ENCODE measurements around the gene CENPV. TPM values are rescaled to one million over a fixed set of nuclear protein-coding genes. Genes with fewer than 3 reads are reported as not detected.
"Not testable (repeated sequence)": the region's sequence is repeated elsewhere in the genome, so short reads cannot be mapped to it uniquely, and the experiment has no call there.

CENPV gene
- total RNA-seq, 4 donors from 2014 or later = 35.5 to 74.4 (median 53.5) TPM

DNA sequence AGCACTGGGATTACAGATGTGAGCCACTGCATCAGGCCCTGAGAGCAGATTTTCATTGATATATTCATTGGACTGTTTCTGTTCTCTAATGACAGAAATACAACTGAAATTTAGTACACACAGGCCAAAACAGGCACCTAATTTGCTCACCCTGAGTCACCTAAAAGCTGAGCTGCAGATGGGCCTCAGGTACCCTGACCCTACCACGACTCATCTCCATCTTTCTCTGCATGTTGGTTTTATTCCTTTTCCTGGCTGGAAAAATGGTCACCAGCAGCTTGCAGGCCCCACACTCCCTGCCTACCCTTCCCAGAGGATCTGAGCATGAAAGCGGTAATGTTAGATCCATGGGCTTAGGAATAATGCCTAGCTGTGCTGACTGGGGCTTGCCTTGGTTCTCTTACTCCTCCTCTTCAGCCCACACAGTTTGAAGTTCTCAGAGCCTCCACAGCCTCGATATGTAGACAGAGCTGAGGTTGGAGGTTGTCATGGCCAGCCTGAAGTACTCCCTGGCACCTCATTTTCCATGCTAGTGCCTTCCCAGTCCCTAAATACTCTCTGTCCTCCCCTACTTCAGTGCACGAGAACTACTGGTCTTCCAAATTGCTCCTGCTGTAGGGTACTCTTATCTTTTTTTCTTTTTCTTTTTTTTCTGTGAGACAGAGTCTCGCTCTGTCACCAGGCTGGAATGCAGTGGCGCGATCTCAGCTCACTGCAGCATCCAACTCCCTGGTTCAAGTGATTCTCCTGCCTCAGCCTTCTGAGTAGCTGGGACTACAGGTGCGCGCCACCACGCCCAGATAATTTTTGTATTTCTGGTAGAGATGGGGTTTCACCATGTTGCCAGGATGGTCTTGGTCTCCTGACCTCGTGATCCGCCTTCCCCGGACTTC lies 51.1 kb downstream of the CENPV start:
- TF ChIP-seq, protein P1, sequence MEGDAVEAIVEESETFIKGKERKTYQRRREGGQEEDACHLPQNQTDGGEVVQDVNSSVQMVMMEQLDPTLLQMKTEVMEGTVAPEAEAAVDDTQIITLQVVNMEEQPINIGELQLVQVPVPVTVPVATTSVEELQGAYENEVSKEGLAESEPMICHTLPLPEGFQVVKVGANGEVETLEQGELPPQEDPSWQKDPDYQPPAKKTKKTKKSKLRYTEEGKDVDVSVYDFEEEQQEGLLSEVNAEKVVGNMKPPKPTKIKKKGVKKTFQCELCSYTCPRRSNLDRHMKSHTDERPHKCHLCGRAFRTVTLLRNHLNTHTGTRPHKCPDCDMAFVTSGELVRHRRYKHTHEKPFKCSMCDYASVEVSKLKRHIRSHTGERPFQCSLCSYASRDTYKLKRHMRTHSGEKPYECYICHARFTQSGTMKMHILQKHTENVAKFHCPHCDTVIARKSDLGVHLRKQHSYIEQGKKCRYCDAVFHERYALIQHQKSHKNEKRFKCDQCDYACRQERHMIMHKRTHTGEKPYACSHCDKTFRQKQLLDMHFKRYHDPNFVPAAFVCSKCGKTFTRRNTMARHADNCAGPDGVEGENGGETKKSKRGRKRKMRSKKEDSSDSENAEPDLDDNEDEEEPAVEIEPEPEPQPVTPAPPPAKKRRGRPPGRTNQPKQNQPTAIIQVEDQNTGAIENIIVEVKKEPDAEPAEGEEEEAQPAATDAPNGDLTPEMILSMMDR (IDR thresholded peaks at IDR 0.05) = no peak
- no peak for TF ChIP-seq POLR2A (IDR thresholded peaks at IDR 0.05)
- Histone ChIP-seq H3K36me3 (no peaks in the 10 kb centered on the region), H3K27me3 (no peaks in the 10 kb centered on the region), H3K27ac (no peak overlapping the region), H3K4me1 (no peaks in the 10 kb centered on the region), H3K9me3 (no peaks in the 10 kb centered on the region), H3K4me3 (no peak overlapping the region)
- intact Hi-C loops (cut with DNase I; ENCODE audit: low total_unique reads) = no loop called here
- DNase-seq = no peak

DNA sequence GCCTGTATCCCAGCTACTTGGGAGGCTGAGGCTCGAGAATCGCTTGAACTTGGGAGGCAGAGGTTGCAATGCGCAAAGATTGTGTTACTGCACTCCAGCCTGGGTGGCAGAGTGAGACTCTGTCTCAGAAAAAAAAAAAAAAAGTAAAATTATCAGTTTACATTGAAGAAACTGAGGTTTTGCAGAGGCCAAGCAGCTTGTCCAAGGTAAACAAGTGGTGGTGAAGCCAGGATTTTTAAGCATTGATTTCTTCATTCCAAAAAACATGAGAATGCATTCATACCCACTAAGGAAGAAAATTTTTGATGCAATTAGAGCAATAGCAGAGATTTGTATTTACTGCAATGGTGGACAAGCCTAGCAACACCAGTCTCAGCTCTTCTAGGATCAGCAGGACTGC lies 52.7 kb downstream of the CENPV start:
- intact Hi-C loops (cut with DNase I; ENCODE audit: low total_unique reads) = no loop called here
- no peak overlapping the region for H3K4me3 ChIP-seq
- no peak for TF ChIP-seq POLR2A (IDR thresholded peaks at IDR 0.05)
- TF ChIP-seq, protein P1 (IDR thresholded peaks at IDR 0.05) = no peak
- no peaks in the 10 kb centered on the region for H3K36me3 ChIP-seq
- DNase-seq = no peak
- H3K9me3 ChIP-seq = no peaks in the 10 kb centered on the region
- H3K4me1 ChIP-seq = no peaks in the 10 kb centered on the region
- H3K27me3 ChIP-seq = no peaks in the 10 kb centered on the region
- no peak overlapping the region for H3K27ac ChIP-seq

GRCh38 chr17:16298140-16298662 lies 55.1 kb downstream of the CENPV start:
- H3K9me3 ChIP-seq = no peaks in the 10 kb centered on the region
- no peak overlapping the region for H3K4me3 ChIP-seq
- H3K36me3 ChIP-seq = no peaks in the 10 kb centered on the region
- intact Hi-C loops (cut with DNase I; ENCODE audit: low total_unique reads) = no loop called here
- no peak overlapping the region for H3K27ac ChIP-seq
- no peaks in the 10 kb centered on the region for H3K4me1 ChIP-seq
- H3K27me3 ChIP-seq = no peaks in the 10 kb centered on the region
- TF ChIP-seq, protein P1 (IDR thresholded peaks at IDR 0.05) = no peak
- TF ChIP-seq POLR2A (IDR thresholded peaks at IDR 0.05) = no peak
- no peak for DNase-seq

DNA sequence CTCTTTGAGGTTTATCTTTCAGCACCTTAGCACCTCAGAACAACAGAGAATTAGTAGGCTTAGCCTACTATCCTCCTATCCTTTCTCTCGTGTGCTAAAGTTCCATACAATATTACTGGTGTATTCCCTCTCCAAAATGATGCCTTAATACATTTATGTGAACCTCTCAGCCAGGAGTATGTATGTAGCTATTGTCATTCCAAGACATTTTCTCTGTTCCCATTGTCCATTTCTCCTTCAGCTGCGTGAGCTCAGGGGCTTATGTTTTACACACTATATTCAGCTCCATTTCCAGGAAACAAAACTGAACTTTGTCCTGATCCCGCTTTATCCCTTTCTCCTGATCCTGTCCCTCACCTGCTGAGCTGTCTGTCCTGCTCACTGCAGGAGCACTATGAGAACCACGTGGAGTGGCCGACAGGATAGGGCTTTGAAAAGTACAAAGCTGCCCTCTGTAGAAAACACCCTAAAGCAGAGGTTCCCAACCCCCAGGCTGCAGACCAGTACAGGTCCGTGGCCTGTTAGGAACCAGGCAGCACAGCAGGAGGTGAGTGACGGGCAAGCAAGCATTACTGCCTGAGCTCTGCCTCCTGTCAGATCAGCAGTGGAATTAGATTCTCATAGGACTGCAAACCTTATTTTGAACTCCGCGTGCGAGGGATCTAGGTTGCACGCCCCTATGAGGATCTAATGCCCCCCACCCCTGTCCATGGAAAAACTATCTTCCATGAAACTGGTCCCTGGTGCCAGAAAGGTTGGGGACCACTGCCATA lies 55.7 kb downstream of the CENPV start:
- intact Hi-C loops (cut with DNase I; ENCODE audit: low total_unique reads) = no loop called here
- Histone ChIP-seq H3K4me1 (no peaks in the 10 kb centered on the region), H3K27ac (no peak overlapping the region), H3K27me3 (no peaks in the 10 kb centered on the region), H3K9me3 (no peaks in the 10 kb centered on the region), H3K4me3 (no peak overlapping the region), H3K36me3 (no peaks in the 10 kb centered on the region)
- TF ChIP-seq, protein P1 (IDR thresholded peaks at IDR 0.05) = no peak
- no peak for TF ChIP-seq POLR2A (IDR thresholded peaks at IDR 0.05)
- no peak for DNase-seq

DNA sequence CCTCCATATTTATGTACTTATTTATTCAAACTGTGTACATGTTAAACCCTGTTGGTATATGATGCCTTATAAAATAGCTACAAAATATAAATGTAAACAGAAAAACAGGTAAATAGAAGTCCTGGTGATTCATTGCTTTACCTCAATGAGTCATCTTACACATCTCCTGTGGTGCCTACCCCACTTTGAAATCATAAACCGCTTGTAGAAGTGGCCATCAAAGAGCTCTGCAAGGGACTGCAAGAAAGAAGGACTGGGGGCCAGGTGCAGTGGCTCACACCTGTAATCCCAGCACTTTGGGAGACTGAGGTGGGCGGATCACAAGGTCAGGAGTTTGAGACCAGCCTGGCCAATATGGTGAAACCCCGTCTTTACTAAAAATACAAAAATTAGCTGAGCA lies 57.2 kb downstream of the CENPV start:
- H3K27me3 ChIP-seq; H3K4me1 ChIP-seq; intact Hi-C loops (cut with DNase I; ENCODE audit: low total_unique reads); H3K9me3 ChIP-seq; DNase-seq; H3K4me3 ChIP-seq; H3K36me3 ChIP-seq; H3K27ac ChIP-seq: not testable (repeated sequence)

Measured in uterus (tissue), 4 donors.